Measurements from ENCODE around the gene ERN1. TPM values are rescaled to one million over a fixed set of nuclear protein-coding genes. Genes with fewer than 3 reads are reported as not detected.
A peak's percentile ranks its signal among the peaks of the same experiment; 100 is the strongest.

Gene ERN1
- total and polyA plus RNA-seq, 2 of the 13 experiments (the other 11 are each of a cell fraction or from before 2014, with no cell fraction given): 6.0 to 12.7 TPM

GRCh38 chr17:64150237-64151015 lies 20.5 kb upstream of the ERN1 start (continued):
- TF ChIP-seq ZNF503 (CRISPR knock-in tag; IDR thresholded peaks at IDR 0.05) (peak; percentile 98), GMEB1 (CRISPR knock-in tag; IDR thresholded peaks at IDR 0.05; ENCODE audit: borderline replicate concordance) (peak; percentile 68; the same call in 1 of the 2 replicates), ZMAT5 (CRISPR knock-in tag; IDR thresholded peaks at IDR 0.05; ENCODE audit: borderline replicate concordance, low read depth) (no peak), ZSCAN30 (CRISPR knock-in tag; IDR thresholded peaks at IDR 0.05) (0 out of 2 replicates have a peak, but pooled peaks have one; percentile 33), PHF20 (CRISPR knock-in tag; IDR thresholded peaks at IDR 0.05) (no peak), DNMT3B (CRISPR knock-in tag; conservative IDR thresholded peaks at IDR 0.05) (peak; percentile 91; the same call in 1 of the 2 replicates), ZNF274 (CRISPR knock-in tag; IDR thresholded peaks at IDR 0.05) (peak; percentile 81), MAFG (CRISPR knock-in tag; IDR thresholded peaks at IDR 0.05) (no peak), KMT2B (CRISPR knock-in tag; IDR thresholded peaks at IDR 0.05) (peak; percentile 72; the same call in 1 of the 2 replicates), PHF8 (CRISPR knock-in tag; IDR thresholded peaks at IDR 0.05) (peak; percentile 64), ZNF644 (CRISPR knock-in tag; IDR thresholded peaks at IDR 0.05; ENCODE audit: low read depth) (peak; percentile 92), JUND (CRISPR knock-in tag; IDR thresholded peaks at IDR 0.05) (peak; percentile 71; the same call in 1 of the 2 replicates), PHF21A (CRISPR knock-in tag; IDR thresholded peaks at IDR 0.05) (peak; percentile 99), ZNF382 (CRISPR knock-in tag; IDR thresholded peaks at IDR 0.05; ENCODE audit: borderline replicate concordance) (no peak), THAP7 (CRISPR knock-in tag; IDR thresholded peaks at IDR 0.05) (no peak), YEATS2 (CRISPR knock-in tag; IDR thresholded peaks at IDR 0.05; ENCODE audit: borderline replicate concordance) (peak; percentile 94), HNRNPLL (IDR thresholded peaks at IDR 0.05; ENCODE audit: low read depth, low read length, poor library complexity, severe bottlenecking) (no peak), HOXA5 (CRISPR knock-in tag; IDR thresholded peaks at IDR 0.05) (peak; percentile 97), CCAR2 (optimal IDR thresholded peaks at IDR 0.05; ENCODE audit: low read depth, low read length) (peak; percentile 91), SYNCRIP (IDR thresholded peaks at IDR 0.05; ENCODE audit: insufficient read depth, low read depth, low read length) (no peak), HOMEZ (CRISPR knock-in tag; IDR thresholded peaks at IDR 0.05; ENCODE audit: low read depth) (peak; percentile 84; the same call in 1 of the 2 replicates), FOXK1 (CRISPR knock-in tag; IDR thresholded peaks at IDR 0.05; ENCODE audit: borderline replicate concordance, low read depth) (peak; percentile 95; the same call in 1 of the 2 replicates), MIER2 (CRISPR knock-in tag; IDR thresholded peaks at IDR 0.05) (peak; percentile 91), DNMT1 (CRISPR knock-in tag; IDR thresholded peaks at IDR 0.05) (no peak)

All from HepG2 (cell line).